Nephron (organoid): ENCODE results near the gene PRELID2.

Source experiments
- H3K27ac Mint-ChIP-seq, 3 experiments: 2 replicates each; pipeline ENCODE4 v1.8.0; 2020; ENCODE audit warnings: mixed read lengths in 3 of 3, mild to moderate bottlenecking in 2 of 3, moderate library complexity in 1 of 3
- H3K27me3 Mint-ChIP-seq: 2 replicates; pipeline ENCODE4 v1.8.0; 2021; ENCODE audit warnings: low read depth, mild to moderate bottlenecking, moderate library complexity, mixed read lengths
- H3K36me3 Mint-ChIP-seq: 2 replicates; pipeline ENCODE4 v1.8.0; 2020; ENCODE audit warnings: low read depth, mixed read lengths
- H3K4me1 Mint-ChIP-seq: 2 replicates; pipeline ENCODE4 v1.8.0; 2020; ENCODE audit warnings: mixed read lengths
- H3K4me3 Mint-ChIP-seq, 3 experiments: 2 replicates each; pipeline ENCODE4 v1.8.0; 2020; ENCODE audit warnings: mild to moderate bottlenecking in 3 of 3, mixed read lengths in 3 of 3, moderate library complexity in 2 of 3
- H3K9me3 Mint-ChIP-seq: 2 replicates; pipeline ENCODE4 v1.8.0; 2020; ENCODE audit warnings: mixed read lengths
- CTCF ChIP-seq, 3 experiments: fragments of 200-600 bp; sonication (generic); IDR thresholded peaks; one replicate each; pipeline ENCODE4 v1.5.0; 2021; ENCODE audit warnings: antibody characterized with exemption in 3 of 3; ENCODE audit not compliant: unreplicated experiment in 3 of 3

Gene PRELID2

GRCh38 chr5:145829708-145830361, 5.3 kb downstream of the PRELID2 start:
- Mint-ChIP-seq H3K36me3 (no peaks in the 10 kb centered on the region), H3K4me3 (no peak overlapping the region), H3K27ac (peak overlapping the region in 2 of 3 experiments; percentile 11 to 17), H3K9me3 (no peaks in the 10 kb centered on the region), H3K27me3 (no peaks in the 10 kb centered on the region), H3K4me1 (peaks cover 30% of the 10 kb centered on the region)
- no peak for TF ChIP-seq CTCF (IDR thresholded peaks at IDR 0.05; ENCODE audit: unreplicated experiment in 3 of 3)

GRCh38 chr5:145826895-145827674, 8.1 kb downstream of the PRELID2 start:
- H3K9me3 Mint-ChIP-seq: no peaks in the 10 kb centered on the region
- no peak overlapping the region for H3K27ac Mint-ChIP-seq
- peaks cover 3% of the 10 kb centered on the region for H3K36me3 Mint-ChIP-seq
- H3K4me3 Mint-ChIP-seq: no peak overlapping the region
- no peaks in the 10 kb centered on the region for H3K27me3 Mint-ChIP-seq
- no peak for TF ChIP-seq CTCF (IDR thresholded peaks at IDR 0.05; ENCODE audit: unreplicated experiment in 3 of 3)
- H3K4me1 Mint-ChIP-seq: peaks cover 27% of the 10 kb centered on the region

GRCh38 chr5:145825751-145826180, 9.4 kb downstream of the PRELID2 start:
- peaks cover 9% of the 10 kb centered on the region for H3K36me3 Mint-ChIP-seq
- peak; percentile 67 to 80 (median 71) for TF ChIP-seq CTCF (IDR thresholded peaks at IDR 0.05; ENCODE audit: unreplicated experiment in 3 of 3)
- H3K4me1 Mint-ChIP-seq: peaks cover 23% of the 10 kb centered on the region
- H3K27ac Mint-ChIP-seq: peak overlapping the region in 1 of 3 experiments; percentile 3
- H3K27me3 Mint-ChIP-seq: no peaks in the 10 kb centered on the region
- no peaks in the 10 kb centered on the region for H3K9me3 Mint-ChIP-seq
- no peak overlapping the region for H3K4me3 Mint-ChIP-seq

GRCh38 chr5:145824040-145824439, 11.1 kb downstream of the PRELID2 start:
- no peak for TF ChIP-seq CTCF (IDR thresholded peaks at IDR 0.05; ENCODE audit: unreplicated experiment in 3 of 3)
- Mint-ChIP-seq H3K4me1 (peaks cover 10% of the 10 kb centered on the region), H3K27me3 (no peaks in the 10 kb centered on the region), H3K9me3 (no peaks in the 10 kb centered on the region), H3K27ac (peak overlapping the region in 2 of 3 experiments; percentile 19 to 32), H3K36me3 (peaks cover 20% of the 10 kb centered on the region), H3K4me3 (no peak overlapping the region)

GRCh38 chr5:145818604-145819003, 16.5 kb downstream of the PRELID2 start:
- peaks cover 38% of the 10 kb centered on the region for H3K36me3 Mint-ChIP-seq
- H3K27ac Mint-ChIP-seq: no peak overlapping the region
- H3K27me3 Mint-ChIP-seq: no peaks in the 10 kb centered on the region
- no peaks in the 10 kb centered on the region for H3K9me3 Mint-ChIP-seq
- H3K4me3 Mint-ChIP-seq: no peak overlapping the region
- H3K4me1 Mint-ChIP-seq: no peaks in the 10 kb centered on the region
- no peak for TF ChIP-seq CTCF (IDR thresholded peaks at IDR 0.05; ENCODE audit: unreplicated experiment in 3 of 3)
